CD4-positive, alpha-beta T cell treated with Interleukin-17A for 1 hour (primary cell): ENCODE data around the gene NAT8L.

Experiments used
- DNase-seq: peaks from one replicate; pipeline ENCODE4 v3.0.0-alpha.2; 2020

Gene NAT8L

DNA sequence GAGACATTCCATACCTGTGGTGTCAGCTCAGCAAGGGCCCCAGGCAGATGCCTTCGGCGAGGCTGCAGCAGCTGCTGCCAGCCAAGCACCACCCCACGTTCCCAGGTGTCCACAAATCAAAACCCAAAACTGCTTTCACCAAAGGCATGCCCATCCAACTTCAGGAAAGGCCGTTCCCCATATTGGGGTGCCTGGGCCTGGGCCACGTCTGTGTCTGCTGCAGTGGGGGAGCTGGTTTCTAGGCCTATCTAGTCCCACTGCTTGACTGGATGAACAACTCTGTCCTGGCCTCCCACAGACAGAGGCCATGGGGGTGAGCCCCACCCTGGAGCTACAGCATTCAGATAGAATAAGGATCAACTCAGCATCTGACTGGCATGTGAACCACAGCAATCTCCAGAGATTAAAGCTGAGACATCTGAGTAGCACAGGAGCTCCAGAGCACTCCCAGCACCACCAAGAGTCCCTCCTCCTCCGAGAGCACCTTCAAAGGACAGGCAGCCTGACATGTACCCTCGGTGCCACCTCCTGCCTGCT is 37.0 kb downstream of the NAT8L start:
- no peak for DNase-seq

DNA sequence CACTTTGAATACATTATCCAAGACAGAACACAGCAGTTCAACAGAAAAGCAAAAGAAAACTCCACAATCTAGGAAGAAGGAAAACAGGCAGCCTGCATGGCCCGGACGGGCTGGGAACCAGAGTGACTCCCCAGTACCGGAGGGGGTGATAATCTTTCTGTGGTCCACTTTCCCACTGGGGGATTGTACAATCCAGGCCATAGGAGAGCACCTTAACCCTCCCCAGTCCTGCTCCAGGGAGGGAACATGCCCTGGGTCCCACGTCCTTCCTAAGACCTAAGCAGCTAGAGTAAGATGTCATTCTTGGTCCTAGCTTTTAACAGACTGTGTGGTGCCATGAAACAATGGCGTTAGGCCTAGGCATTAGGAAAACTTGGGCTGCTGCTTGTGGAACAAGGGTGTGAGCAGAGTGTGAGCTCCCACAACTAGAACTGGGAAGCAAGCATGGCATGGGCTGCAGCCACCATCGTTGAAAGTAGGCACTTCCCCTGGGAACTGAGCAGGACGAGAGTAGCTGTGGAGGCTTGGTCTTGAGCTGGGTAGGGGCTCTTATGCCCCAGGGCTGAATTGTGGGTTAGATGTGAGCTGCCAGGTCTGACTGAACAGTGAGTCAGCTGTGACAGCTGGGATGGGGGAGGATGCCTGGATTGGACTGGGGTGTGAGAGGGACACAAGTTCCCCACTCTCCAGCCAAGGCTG is 42.4 kb downstream of the NAT8L start:
- DNase-seq: no peak

GRCh38 chr4:2102045-2102883 is 43.1 kb downstream of the NAT8L start:
- no peak for DNase-seq

DNA sequence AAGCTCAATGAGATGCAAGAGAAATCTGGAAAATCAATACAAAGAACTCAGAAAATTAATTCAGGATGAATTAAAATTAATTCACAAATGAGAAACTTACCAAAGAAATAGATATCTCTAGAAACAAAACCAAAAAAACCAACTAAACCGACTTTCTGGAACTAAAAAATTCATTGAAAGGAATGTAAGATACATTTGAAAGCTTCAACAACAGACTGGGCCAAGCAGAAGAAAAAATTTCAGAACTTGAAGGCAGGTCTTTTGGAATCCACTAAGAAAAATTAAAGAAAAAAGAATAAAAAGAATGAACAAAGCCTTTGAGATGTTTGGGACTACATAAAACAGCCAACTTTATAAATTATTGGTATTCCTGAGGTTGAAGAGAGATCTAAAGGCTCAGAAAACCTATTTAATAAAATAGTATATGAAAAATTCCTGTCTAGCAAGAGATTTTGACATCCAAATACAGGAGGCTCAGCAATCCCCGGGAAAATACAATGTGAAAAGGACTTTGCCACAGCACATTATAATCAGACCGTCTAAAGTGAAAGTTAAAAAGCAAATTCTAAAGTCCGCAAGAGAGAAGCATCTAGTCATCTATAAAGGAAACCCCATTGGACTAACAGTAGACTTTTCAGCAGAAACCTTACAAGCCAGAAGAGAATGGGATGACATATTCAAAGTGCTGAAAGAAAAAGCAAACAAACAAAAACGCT is 44.2 kb downstream of the NAT8L start:
- no peak for DNase-seq

GRCh38 chr4:2103843-2104547 is 44.9 kb downstream of the NAT8L start:
- DNase-seq: no peak

- DNase-seq: no peak
Measured at GRCh38 chr4:2104556-2105345, 45.6 kb downstream of the NAT8L start.

GRCh38 chr4:2105559-2105958 is 46.4 kb downstream of the NAT8L start:
- no peak for DNase-seq

DNA sequence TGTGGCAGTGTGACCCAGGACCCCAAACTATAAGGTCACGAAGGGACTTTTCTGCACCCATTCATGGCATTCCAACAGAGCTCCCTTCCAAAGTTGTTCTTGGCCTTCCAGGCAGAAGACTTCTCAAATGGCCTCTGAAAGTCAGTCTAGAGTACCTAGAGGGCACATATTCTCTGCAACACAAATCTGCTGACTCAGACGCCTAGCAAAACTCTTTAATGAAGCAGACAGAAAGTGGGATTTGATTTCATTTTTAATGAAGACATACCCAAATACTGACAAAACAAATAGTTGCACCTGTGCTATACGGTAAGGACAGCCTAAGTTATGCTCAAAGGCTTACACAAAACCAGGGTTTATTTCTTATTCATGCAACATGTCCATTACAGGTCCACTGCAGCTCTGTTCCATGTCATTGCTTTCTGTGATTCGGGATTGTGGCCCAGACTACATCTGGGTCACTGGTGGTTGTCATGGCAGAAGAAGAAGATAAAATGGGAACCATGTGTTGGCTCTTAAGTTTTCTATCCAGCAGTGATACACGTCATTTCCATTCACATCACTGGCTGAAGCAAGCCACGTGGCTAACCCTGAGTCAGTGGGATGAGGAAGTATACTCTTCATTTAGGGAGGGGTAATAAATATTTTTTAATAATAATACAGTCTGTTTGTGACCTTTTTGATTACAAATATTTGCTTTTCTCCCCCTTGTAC is 57.7 kb downstream of the NAT8L start:
- DNase-seq: no peak
